T-cell (primary cell): ENCODE measurements around the gene SLC39A1. TPM values are rescaled to one million over a fixed set of nuclear protein-coding genes. Genes with fewer than 3 reads are reported as not detected.

Experiments used
- ATAC-seq, 4 experiments: fragments of 200-7000 bp in 3 of 4; fragments of 150-1000 bp in 1 of 4; cut with Tn5 transposase; replicated peaks in 1 of 4; 1 replicate in 3 of 4; 2 replicates in 1 of 4; pipeline ENCODE4 v1.10.0; 2021; ENCODE audit warnings: moderate library complexity in 3 of 4, mild to moderate bottlenecking in 2 of 4, moderate number of reproducible peaks in 1 of 4
- CTCF ChIA-PET, 2 donors: fragments of 300-600 bp; sonication (Branson Sonifier 250); formaldehyde crosslinking; loops; one replicate each; lab custom pipeline; 2022; ENCODE audit warnings: antibody characterized with exemption in 2 of 2; lab: Charles Lee
- POLR2A ChIA-PET, 2 donors: fragments of 300-600 bp; sonication (Branson Sonifier 250); formaldehyde crosslinking; loops; one replicate each; lab custom pipeline; 2022; ENCODE audit warnings: antibody characterized with exemption in 2 of 2; lab: Charles Lee
- DNase-seq, 35 experiments: peaks; one replicate each; pipeline versions ENCODE4 v3.0.0 to v3.0.0-alpha.2; 2013 to 2023
- H3K27ac ChIP-seq: one replicate; pipeline ENCODE4 v1.5.1; 2013; ENCODE audit warnings: low read length
- H3K27me3 ChIP-seq, 2 experiments: replicated peaks in 1 of 2; 1 replicate in 1 of 2; 2 replicates in 1 of 2; pipeline versions ENCODE4 v1.6.1 to v1.7.0; 2013; ENCODE audit warnings: low read length in 1 of 2, mixed read lengths in 1 of 2; ENCODE audit not compliant: control insufficient read depth in 2 of 2, insufficient read depth in 2 of 2; ENCODE audit errors: extremely low read depth in 1 of 2
- H3K36me3 ChIP-seq, 2 donors: 1 replicate in 1 of 2; 2 replicates in 1 of 2; pipeline versions ENCODE4 v1.6.1 to v1.7.0; 2013; ENCODE audit warnings: low read length in 1 of 2; ENCODE audit not compliant: control insufficient read depth in 2 of 2, insufficient read depth in 1 of 2; ENCODE audit errors: extremely low read depth in 1 of 2
- H3K4me1 ChIP-seq, 2 experiments: 1 replicate in 1 of 2; 2 replicates in 1 of 2; pipeline versions ENCODE4 v1.6.1 to v1.7.0; 2013; ENCODE audit warnings: low read length in 2 of 2, mixed read lengths in 1 of 2; ENCODE audit not compliant: insufficient read depth in 2 of 2, control insufficient read depth in 1 of 2; ENCODE audit errors: extremely low read depth in 1 of 2
- H3K4me3 ChIP-seq, 2 donors: 1 replicate in 1 of 2; 2 replicates in 1 of 2; pipeline versions ENCODE4 v1.5.1 to v1.7.0; 2013; ENCODE audit warnings: mild to moderate bottlenecking in 2 of 2, low read length in 1 of 2, moderate library complexity in 1 of 2; ENCODE audit not compliant: control insufficient read depth in 1 of 2; ENCODE audit errors: extremely low read depth in 1 of 2
- H3K9me3 ChIP-seq: 2 replicates; pipeline ENCODE4 v1.7.0; 2013
- H3K27ac Mint-ChIP-seq, 2 donors: one replicate each; pipeline ENCODE4 v1.8.0; 2020 to 2021; ENCODE audit warnings: mild to moderate bottlenecking in 2 of 2, mixed read lengths in 2 of 2
- H3K27me3 Mint-ChIP-seq, 2 donors: one replicate each; pipeline ENCODE4 v1.8.0; 2021 to 2022; ENCODE audit warnings: mixed read lengths in 2 of 2
- H3K36me3 Mint-ChIP-seq: one replicate; pipeline ENCODE4 v1.8.0; 2021; ENCODE audit warnings: mixed read lengths
- H3K4me1 Mint-ChIP-seq, 3 donors: one replicate each; pipeline ENCODE4 v1.8.0; 2020 to 2022; ENCODE audit warnings: mixed read lengths in 3 of 3, mild to moderate bottlenecking in 1 of 3
- H3K4me3 Mint-ChIP-seq, 3 donors: one replicate each; pipeline ENCODE4 v1.8.0; 2020 to 2022; ENCODE audit warnings: mild to moderate bottlenecking in 3 of 3, mixed read lengths in 3 of 3, moderate library complexity in 3 of 3
- H3K9me3 Mint-ChIP-seq, 3 donors: one replicate each; pipeline ENCODE4 v1.8.0; 2020 to 2022; ENCODE audit warnings: mixed read lengths in 3 of 3
- WGBS: methylation state at CpG from one replicate; pipeline ENCODE4 v1.1.5; 2013; ENCODE audit warnings: missing lambda C conversion rate; ENCODE audit not compliant: insufficient coverage; 5-methylcytosine and 5-hydroxymethylcytosine counted together
- total RNA-seq, 35 experiments: library from RNA in 6 of 35; stranded (reverse) in 6 of 35; fragments of 120-200 nt in 1 of 35; gene quantifications; one replicate each; pipeline versions ENCODE4 v1.2.1 to v1.2.4 and lab custom pipeline; 2013 to 2026

The SLC39A1 gene
- total RNA-seq, 5 donors from 2014 or later (not counting 1 experiment from before 2014, with no cell fraction given) = 15.1 to 22.0 (median 16.4) TPM

DNA sequence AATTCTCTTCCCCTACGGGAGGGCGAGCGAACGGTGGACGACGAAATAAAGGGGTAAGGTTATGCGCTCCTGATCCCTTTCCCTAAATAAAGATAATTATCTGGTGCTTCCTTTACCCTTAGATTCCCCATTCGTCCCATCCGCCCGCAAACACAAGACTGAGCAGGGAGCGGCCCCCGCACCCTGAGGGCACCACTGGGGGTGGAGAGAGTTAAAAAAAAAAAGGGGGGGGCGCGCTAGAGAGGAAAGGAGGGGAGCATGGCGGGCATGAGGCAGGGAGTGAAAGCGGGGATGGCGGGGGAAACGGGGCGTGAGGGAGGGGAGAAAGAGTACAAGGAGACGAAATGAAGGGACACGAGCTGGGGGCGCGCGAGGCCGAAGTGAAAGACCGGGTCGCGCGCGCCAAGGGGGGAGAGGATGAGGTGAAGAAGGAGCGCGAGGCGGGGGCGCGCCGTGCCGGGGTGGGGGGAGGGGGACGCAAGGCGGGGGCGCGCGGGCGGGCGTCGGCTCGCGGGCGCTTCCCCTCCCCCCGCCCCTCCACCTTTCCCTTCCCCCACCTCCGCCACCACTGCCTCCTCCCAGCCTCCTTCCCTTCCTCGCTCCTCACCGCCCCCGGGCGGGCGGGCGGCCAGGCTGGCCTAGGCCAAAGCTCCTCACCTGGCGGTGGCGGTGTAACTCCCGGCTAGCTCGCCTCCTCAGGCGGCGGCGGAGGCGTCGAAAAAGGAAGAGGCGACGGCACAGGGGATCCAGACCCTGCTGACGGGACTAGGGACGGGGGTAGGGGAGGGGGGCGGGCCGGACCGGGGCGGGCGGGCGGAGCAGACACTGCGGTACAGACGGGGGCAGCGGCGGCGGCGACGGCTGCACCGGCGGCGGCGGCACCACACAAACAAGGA lies 41.0 kb downstream of the SLC39A1 start:
- Histone ChIP-seq H3K27ac (peak overlapping the region; percentile 68), H3K36me3 (peaks cover 0 to 11% of the 10 kb centered on the region in 2 donors), H3K27me3 (no peaks in the 10 kb centered on the region), H3K4me1 (peaks cover 33 to 39% of the 10 kb centered on the region in 2 experiments), H3K4me3 (peak overlapping the region; percentile 69 to 75), H3K9me3 (no peaks in the 10 kb centered on the region)
- H3K36me3 Mint-ChIP-seq = peaks cover 8% of the 10 kb centered on the region
- CTCF ChIA-PET = interaction anchor here (0.5 to 2.9 kb wide), 10 partner anchors 22 to 411 kb away, joined by 3 to 25 read pairs (median 4); partner anchors contain the start of genes DENND4B (in 1 of the 2), RAB13 (in 1 of the 2) and S100A6 (in 1 of the 2)
- POLR2A ChIA-PET = interaction anchor here (0.5 to 1.3 kb wide), 6 partner anchors 23 to 287 kb away, joined by 3 to 13 read pairs (median 6); no protein-coding TSS in a partner anchor
- H3K9me3 Mint-ChIP-seq = no peaks in the 10 kb centered on the region
- peak overlapping the region; percentile 95 to 97 for H3K27ac Mint-ChIP-seq
- H3K4me1 Mint-ChIP-seq = peaks cover 43 to 58% (median 56%) of the 10 kb centered on the region in 3 donors
- ATAC-seq (peak; percentile 0 to 37 (median 28)), DNase-seq (peak in 22 of 35 experiments; percentile 8 to 59 (median 40))
- WGBS = 0% methylated on average over 24 of the region's 86 CpGs
- H3K4me3 Mint-ChIP-seq = peak overlapping the region; percentile 91 to 96 (median 94)
- H3K27me3 Mint-ChIP-seq = peaks cover 0 to 1% of the 10 kb centered on the region in 2 donors

DNA sequence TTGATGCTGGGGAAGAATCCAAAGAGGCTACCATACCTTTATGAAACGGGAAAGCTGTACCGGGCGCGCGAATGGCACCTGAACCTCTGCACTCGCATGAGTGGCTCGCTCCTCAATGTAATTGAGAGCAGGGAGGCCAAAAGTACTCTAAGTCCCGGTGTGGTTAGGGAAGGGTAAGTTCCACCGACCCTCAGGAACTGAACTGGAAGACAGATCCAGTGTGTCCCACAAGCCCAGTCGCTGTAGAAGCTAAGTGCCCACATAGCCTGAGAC lies 41.6 kb downstream of the SLC39A1 start:
- Mint-ChIP-seq H3K36me3 (peaks cover 8% of the 10 kb centered on the region), H3K27me3 (peaks cover 0 to 1% of the 10 kb centered on the region in 2 donors), H3K9me3 (no peaks in the 10 kb centered on the region), H3K4me3 (peak overlapping the region; percentile 90 to 96 (median 91)), H3K27ac (peak overlapping the region; percentile 73 to 77), H3K4me1 (peaks cover 43 to 60% (median 58%) of the 10 kb centered on the region in 3 donors)
- H3K27me3 ChIP-seq = no peaks in the 10 kb centered on the region
- H3K4me3 ChIP-seq = peak overlapping the region; percentile 69 to 75
- peaks cover 33 to 41% of the 10 kb centered on the region in 2 experiments for H3K4me1 ChIP-seq
- no peak for ATAC-seq
- H3K27ac ChIP-seq = peak overlapping the region; percentile 46
- CTCF ChIA-PET = interaction anchor here (0.5 to 2.9 kb wide), 6 partner anchors 23 to 411 kb away, joined by 3 to 10 read pairs (median 4); partner anchors contain the start of genes DENND4B (in 1 of the 2) and RAB13 (in 1 of the 2)
- POLR2A ChIA-PET = interaction anchor here in 1 of 2 donors (0.5 to 0.6 kb wide), 2 partner anchors 68 to 287 kb away, joined by 3 to 13 read pairs; no protein-coding TSS in a partner anchor
- no peaks in the 10 kb centered on the region for H3K9me3 ChIP-seq
- DNase-seq = peak in 1 of 35 experiments; percentile 13
- H3K36me3 ChIP-seq = peaks cover 0 to 11% of the 10 kb centered on the region in 2 donors
- WGBS = no CpG with 5 or more reads among the region's 10 CpGs

DNA sequence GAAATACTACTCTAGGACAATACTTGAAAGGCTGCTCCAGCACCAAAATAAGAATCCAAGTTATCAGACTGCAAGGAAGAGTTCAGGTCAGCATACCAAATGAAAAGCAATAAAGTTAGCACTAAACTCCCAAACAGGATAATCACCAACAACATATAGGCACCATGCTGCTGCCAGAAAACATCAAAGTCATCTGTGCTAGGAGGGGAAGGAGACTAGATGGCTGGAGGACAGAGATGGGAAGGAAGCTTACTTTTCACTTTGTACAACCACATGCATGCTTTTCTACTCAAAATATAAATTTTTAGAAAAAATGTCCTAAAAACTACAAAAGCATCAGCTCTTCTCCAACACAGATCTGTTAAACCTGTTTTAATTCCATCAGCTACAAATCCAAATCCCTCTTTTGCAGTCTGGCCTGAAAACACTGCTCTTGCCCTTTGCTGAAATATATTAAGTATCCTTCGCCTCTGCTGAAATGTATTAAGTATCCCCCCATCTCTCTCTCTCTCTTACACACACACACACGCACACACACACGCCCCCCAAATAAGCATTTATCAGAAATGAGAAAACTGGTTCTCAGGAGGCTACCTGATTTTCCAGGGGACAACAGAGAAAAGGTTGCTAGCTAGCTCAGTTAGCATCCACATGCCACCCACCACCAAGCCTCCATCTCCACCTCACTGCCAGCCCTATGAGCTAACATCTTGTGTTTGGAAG lies 42.1 kb downstream of the SLC39A1 start:
- H3K27me3 Mint-ChIP-seq = peaks cover 0 to 1% of the 10 kb centered on the region in 2 donors
- H3K4me1 Mint-ChIP-seq = peaks cover 44 to 63% (median 60%) of the 10 kb centered on the region in 3 donors
- Histone ChIP-seq H3K9me3 (no peaks in the 10 kb centered on the region), H3K4me3 (peak overlapping the region; percentile 69 to 75), H3K27ac (peak overlapping the region; percentile 46), H3K36me3 (peaks cover 0 to 11% of the 10 kb centered on the region in 2 donors), H3K27me3 (no peaks in the 10 kb centered on the region), H3K4me1 (peaks cover 35 to 42% of the 10 kb centered on the region in 2 experiments)
- peak overlapping the region; percentile 73 to 77 for H3K27ac Mint-ChIP-seq
- no peaks in the 10 kb centered on the region for H3K9me3 Mint-ChIP-seq
- ChIA-PET POLR2A (interaction anchor here (0.5 to 0.9 kb wide), 5 partner anchors 22 to 286 kb away, joined by 3 to 14 read pairs (median 3); no protein-coding TSS in a partner anchor), CTCF (interaction anchor here (0.5 to 2.9 kb wide), 9 partner anchors 22 to 412 kb away, joined by 3 to 10 read pairs (median 3); partner anchors contain the start of genes DENND4B (in 1 of the 2) and RAB13 (in 1 of the 2))
- peaks cover 10% of the 10 kb centered on the region for H3K36me3 Mint-ChIP-seq
- 10% methylated on average over 2 of the region's 3 CpGs for WGBS
- no peak for ATAC-seq
- no peak for DNase-seq
- peak overlapping the region; percentile 90 to 96 (median 91) for H3K4me3 Mint-ChIP-seq

DNA sequence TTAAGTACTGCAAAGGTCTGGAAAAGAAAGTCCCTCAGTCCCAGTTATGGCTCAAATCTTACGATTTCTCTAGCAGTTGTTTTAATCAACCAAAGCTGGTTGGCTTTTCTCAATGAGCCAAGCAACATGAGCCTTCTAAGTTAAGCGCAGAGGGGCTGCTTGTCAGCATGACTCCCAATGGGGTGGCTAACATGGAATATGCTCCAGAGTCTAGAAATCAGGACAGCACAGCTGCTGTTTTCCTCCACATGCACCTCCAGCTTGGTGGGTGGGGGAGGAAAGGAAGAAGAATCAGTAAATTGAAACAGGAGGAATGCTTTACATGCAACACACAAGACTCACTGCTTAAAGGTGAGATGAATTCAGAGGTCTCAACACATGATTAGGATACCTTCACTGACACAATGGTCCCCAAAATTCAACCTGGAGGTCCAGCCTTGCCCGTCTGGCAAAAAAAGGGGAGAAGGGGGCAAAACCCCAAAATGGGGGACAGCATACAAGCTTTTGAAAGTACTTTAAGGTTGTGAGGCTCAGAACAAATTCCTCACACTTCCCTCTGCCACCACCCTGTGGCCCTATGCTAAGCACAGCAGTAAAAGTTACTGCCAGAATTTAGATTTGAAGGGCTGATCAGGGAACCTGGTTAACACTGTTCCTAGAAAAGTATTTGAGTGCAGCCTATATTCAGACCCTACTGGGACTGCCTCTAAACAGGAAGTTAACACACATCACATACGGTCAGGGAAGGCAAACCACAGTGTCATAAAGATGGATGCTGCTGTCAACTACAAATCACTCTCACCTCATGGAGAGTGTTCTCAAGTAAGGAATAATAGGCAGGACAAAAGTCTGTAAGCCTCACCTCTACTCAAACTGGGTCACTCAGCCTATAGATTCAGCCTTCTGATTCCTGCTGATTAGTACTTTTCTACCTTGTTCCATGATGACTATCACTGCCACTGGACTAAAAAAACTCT lies 43.2 kb downstream of the SLC39A1 start:
- ChIA-PET POLR2A (interaction anchor here (0.5 to 0.9 kb wide), 4 partner anchors 23 to 93 kb away, joined by 3 to 14 read pairs (median 7); no protein-coding TSS in a partner anchor), CTCF (interaction anchor here in 1 of 2 donors (0.6 to 2.9 kb wide), 6 partner anchors 10 to 189 kb away, joined by 3 to 10 read pairs (median 5); partner anchors contain the start of gene RAB13)
- no peaks in the 10 kb centered on the region for H3K9me3 ChIP-seq
- peak overlapping the region; percentile 46 for H3K27ac ChIP-seq
- H3K36me3 ChIP-seq = peaks cover 0 to 14% of the 10 kb centered on the region in 2 donors
- peaks cover 36 to 47% of the 10 kb centered on the region in 2 experiments for H3K4me1 ChIP-seq
- H3K9me3 Mint-ChIP-seq = no peaks in the 10 kb centered on the region
- ATAC-seq = no peak
- H3K36me3 Mint-ChIP-seq = peaks cover 11% of the 10 kb centered on the region
- peak overlapping the region; percentile 90 to 96 (median 91) for H3K4me3 Mint-ChIP-seq
- H3K27me3 Mint-ChIP-seq = peaks cover 0 to 1% of the 10 kb centered on the region in 2 donors
- DNase-seq = peak in 9 of 35 experiments; percentile 8 to 59 (median 18)
- H3K27me3 ChIP-seq = no peaks in the 10 kb centered on the region
- peaks cover 52 to 70% (median 69%) of the 10 kb centered on the region in 3 donors for H3K4me1 Mint-ChIP-seq
- H3K4me3 ChIP-seq = peak overlapping the region in 1 of 2 donors; percentile 35
- H3K27ac Mint-ChIP-seq = peak overlapping the region; percentile 73 to 77
- WGBS = no CpG with 5 or more reads among the region's 4 CpGs

- ATAC-seq (no peak), DNase-seq (no peak)
- Histone ChIP-seq H3K27me3 (no peaks in the 10 kb centered on the region), H3K9me3 (no peaks in the 10 kb centered on the region), H3K4me3 (no peak overlapping the region), H3K4me1 (peaks cover 35 to 47% of the 10 kb centered on the region in 2 experiments), H3K36me3 (peaks cover 5 to 27% of the 10 kb centered on the region in 2 donors), H3K27ac (no peak overlapping the region)
- no peaks in the 10 kb centered on the region for H3K27me3 Mint-ChIP-seq
- H3K27ac Mint-ChIP-seq = no peak overlapping the region
- H3K36me3 Mint-ChIP-seq = peaks cover 22% of the 10 kb centered on the region
- WGBS = 100% methylated on average over 1 of the region's 4 CpGs
- H3K4me3 Mint-ChIP-seq = no peak overlapping the region
- H3K4me1 Mint-ChIP-seq = peaks cover 64 to 73% (median 69%) of the 10 kb centered on the region in 3 donors
- ChIA-PET POLR2A (no interaction called here), CTCF (interaction anchor here in 1 of 2 donors (0.5 kb wide), 1 partner anchor 510 kb away, joined by 3 read pairs; no protein-coding TSS in a partner anchor)
- H3K9me3 Mint-ChIP-seq = no peaks in the 10 kb centered on the region
Measured at GRCh38 chr1:153916297-153916696, 47.0 kb downstream of the SLC39A1 start.
